ENCODE measurements around the gene JAKMIP1.
"Not testable (repeated sequence)": the region's sequence is repeated elsewhere in the genome, so short reads cannot be mapped to it uniquely, and the experiment has no call there.

JAKMIP1 gene

DNA sequence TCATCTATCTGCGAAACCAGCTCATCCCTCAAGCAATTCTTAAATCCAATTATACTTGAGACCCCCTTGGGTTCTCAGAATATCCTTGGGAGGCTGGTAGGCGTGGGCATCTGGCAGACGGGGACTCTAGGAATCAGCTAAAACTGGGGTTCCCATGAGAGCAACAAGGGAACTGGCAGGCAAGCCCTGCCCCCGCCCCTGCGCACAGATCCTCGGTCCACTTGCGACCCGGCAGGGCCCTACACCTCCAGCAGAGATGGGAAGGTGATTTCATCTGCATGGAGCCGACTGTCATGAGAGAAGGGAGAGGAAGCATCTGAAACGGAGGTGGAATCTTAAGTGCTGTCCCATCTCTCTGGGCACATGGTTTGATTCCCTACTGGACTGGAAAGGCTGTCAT is 172.2 kb downstream of the JAKMIP1 start:
- DNase-seq: no peak

GRCh38 chr4:6027392-6027791 is 173.0 kb downstream of the JAKMIP1 start:
- DNase-seq: no peak

GRCh38 chr4:6024313-6024960 is 175.9 kb downstream of the JAKMIP1 start:
- DNase-seq: no peak

GRCh38 chr4:6023731-6024130 is 176.6 kb downstream of the JAKMIP1 start:
- no peak for DNase-seq

GRCh38 chr4:6022607-6023288 is 177.6 kb downstream of the JAKMIP1 start:
- no peak for DNase-seq

GRCh38 chr4:6021831-6022606 is 178.3 kb downstream of the JAKMIP1 start:
- no peak for DNase-seq

DNA sequence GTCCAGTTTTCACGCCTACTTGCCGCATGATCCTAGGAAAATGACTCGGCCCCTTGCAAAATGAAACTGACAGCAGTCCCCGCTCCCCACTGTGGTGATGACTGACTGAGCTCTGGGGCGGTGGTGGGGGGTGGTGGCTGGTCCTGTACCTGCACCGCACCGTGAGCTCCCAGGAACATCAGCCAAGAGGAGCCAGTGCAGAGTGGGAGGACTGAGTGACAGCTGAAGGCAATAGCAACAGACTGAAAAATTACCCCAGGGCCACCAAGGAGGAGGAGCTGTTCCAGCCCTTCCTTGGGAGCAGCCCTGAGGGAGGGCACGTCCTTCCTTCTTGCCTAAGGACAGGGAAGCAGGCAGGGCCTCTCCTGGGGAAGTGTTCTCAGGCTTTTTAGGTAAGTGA is 179.7 kb downstream of the JAKMIP1 start:
- no peak for DNase-seq

- DNase-seq: no peak
These were observed 180.8 kb downstream of the JAKMIP1 start for GRCh38 chr4:6019316-6020263.

- no peak for DNase-seq
These were observed 182.0 kb downstream of the JAKMIP1 start, which contains the start of gene C4orf50 for GRCh38 chr4:6018331-6018730. Gene C4orf50, minus strand, starts transcription at chr4:6018431.

DNA sequence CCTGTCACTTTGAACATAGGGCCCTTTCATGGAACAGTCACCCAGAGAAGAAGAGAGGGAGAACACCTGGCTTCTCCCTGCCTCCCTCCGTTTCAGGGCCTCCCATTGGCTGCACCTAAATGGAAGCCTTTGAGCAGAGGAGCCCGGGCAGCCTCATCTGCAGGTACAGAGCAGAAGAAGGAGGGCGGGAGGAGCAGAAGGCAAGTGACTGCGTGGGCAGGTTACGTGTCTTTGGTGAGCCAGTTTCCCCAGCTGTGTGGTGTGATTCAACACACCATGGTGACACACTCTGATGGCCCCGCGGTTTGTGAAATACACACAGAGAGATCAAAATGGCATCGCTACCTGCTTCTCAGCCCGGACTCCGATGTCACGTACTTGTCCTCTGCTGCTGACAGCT is 182.5 kb downstream of the JAKMIP1 start:
- no peak for DNase-seq

GRCh38 chr4:6017030-6017429 is 183.3 kb downstream of the JAKMIP1 start:
- DNase-seq: no peak

- no peak for DNase-seq
These were observed 186.8 kb downstream of the JAKMIP1 start for GRCh38 chr4:6013564-6013963.

DNA sequence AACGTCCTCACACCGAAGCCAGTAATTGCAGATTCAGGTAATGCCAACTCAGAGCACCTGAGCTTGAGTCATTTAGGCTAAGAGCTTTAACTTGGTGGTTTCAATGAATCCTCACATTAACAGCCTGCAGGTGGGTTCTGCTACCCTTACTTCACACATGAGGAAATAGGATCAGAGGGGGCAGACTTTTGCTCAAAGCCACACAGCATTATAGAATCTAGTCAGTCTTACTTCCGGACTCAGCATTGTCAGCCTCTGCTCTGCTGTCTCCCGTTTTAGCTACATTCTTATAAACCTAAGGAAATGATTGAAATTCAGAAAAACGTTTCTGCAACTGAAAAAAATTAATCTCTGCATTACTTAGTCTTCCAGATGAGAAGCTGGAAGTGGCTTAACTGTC is 188.1 kb downstream of the JAKMIP1 start:
- no peak for DNase-seq

- no peak for DNase-seq
These were observed 188.7 kb downstream of the JAKMIP1 start for GRCh38 chr4:6011686-6012085.

GRCh38 chr4:6011271-6011671 is 189.1 kb downstream of the JAKMIP1 start:
- DNase-seq: no peak

- no peak for DNase-seq
These were observed 189.6 kb downstream of the JAKMIP1 start for GRCh38 chr4:6010789-6011188.

GRCh38 chr4:6009452-6009851 is 190.9 kb downstream of the JAKMIP1 start:
- no peak for DNase-seq

DNA sequence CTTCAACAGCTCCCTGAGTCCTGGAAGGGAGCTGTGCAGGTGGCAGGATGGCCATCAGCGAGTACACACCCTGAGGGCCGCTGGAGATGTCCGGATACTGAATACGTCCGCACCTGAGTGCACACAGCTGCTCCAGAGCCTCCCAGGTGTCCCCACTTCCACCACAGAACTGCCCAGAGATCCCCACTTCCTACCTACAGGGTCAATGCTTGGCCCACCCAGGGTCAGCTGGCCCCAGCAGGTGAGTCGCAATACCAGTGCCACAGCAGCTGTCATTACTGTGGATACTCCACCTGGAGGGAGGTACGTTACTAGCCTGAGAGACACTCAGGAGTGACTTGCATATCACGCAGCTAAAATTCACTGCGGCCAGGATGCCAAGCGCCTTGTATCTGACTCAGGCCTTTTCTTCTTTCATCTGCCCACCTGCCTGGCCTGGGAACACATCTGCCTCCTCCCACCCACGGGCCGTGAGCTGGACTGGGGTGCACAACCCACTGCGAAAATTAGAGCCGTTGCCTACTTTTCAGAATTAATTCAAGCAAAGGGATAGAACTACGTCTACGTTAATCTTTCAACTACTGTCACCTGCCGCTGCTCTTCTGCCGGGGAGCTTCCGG is 191.5 kb downstream of the JAKMIP1 start:
- no peak for DNase-seq

- no peak for DNase-seq
These were observed 192.2 kb downstream of the JAKMIP1 start for GRCh38 chr4:6008092-6008551.

GRCh38 chr4:6005175-6005574 is 195.2 kb downstream of the JAKMIP1 start:
- no peak for DNase-seq

DNA sequence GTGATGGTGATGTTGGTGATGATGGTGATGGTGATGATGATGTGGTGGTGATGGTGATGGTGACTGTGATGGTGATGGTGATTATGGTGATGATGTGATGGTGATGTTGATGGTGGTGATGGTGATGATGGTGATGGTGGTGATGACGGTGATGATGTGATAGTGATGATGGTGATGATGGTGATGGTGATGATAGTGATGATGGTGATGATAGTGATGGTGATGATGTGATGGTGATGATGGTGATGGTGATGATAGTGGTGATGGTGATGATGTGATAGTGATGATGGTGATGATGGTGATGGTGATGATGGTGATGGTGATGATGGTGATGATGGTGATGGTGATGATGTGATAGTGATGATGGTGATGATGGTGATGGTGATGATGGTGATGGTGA is 196.9 kb downstream of the JAKMIP1 start:
- DNase-seq: not testable (repeated sequence)

DNA sequence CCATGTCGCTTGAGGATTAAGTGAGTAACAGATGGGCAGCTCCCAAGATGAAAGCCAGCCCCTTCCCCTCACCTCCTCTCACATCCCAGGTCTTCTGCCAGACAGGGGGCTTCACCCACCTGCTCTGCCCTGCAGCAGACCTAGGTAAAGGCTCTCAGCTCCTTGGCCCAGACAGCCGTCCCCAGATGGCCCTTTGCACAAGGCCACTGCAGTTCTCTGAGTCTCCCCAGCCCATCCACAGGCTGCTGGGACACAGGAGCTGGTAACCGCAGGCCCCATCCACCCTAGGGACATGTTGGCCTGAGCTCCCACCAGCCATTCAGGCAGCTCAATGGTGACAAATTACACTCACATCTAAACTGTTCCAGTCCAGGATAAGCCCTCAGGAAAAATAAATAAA is 197.4 kb downstream of the JAKMIP1 start:
- no peak for DNase-seq
